ENCODE data around the gene SLC24A3.

- TF ChIP-seq CTCF (IDR thresholded peaks at IDR 0.05) = no peak
- no peak for TF ChIP-seq POLR2AphosphoS5 (IDR thresholded peaks at IDR 0.05)
- TF ChIP-seq POLR2A (IDR thresholded peaks at IDR 0.05) = no peak
Observed at GRCh38 chr20:19658137-19658536, 445.7 kb downstream of the SLC24A3 start.

All from suprapubic skin (tissue), 4 donors.